NCI-H2107 (cell line): ENCODE measurements around the gene APBB1IP.
"Not testable (repeated sequence)": the region's sequence is repeated elsewhere in the genome, so short reads cannot be mapped to it uniquely, and the experiment has no call there.

ENCODE experiments used
- DNase-seq: peaks from one replicate; lab custom pipeline; 2025; lab: John Stamatoyannopoulos, UW

Gene APBB1IP

DNA sequence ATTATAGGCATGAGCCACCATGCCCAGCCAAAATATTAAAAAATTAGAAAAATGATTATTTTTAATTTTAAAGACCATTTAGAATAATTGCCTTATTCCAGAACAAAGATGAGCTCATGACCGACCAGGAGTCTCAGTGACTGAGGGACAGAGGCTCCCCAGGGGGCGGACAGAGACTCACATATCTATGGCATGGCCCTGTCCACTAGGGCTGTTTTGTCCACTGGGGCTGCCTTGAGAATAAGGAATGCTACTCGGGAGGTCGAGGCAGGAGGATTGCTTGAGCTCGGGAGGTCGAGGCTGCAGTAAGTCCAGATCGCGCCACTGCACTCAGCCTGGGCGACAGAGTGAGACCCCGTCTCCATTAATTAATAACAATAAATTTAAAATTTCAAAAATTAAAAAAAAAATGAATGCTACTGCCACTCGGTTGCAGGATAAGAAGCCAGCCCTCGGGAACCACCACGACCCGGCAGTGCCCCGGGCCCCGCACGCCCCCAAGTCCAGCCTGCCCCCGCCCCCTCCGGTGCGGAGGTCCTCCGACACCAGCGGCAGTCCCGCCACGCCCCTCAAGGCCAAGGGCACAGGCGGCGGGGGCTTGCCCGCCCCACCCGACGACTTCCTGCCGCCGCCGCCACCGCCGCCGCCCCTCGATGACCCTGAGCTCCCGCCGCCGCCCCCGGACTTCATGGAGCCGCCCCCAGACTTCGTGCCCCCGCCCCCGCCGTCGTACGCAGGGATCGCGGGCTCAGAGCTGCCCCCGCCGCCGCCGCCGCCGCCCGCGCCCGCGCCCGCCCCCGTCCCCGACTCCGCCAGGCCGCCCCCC lies 128.6 kb downstream of the APBB1IP start:
- no peak for DNase-seq

- no peak for DNase-seq
Measured at GRCh38 chr10:26567351-26567721, 129.2 kb downstream of the APBB1IP start.

DNA sequence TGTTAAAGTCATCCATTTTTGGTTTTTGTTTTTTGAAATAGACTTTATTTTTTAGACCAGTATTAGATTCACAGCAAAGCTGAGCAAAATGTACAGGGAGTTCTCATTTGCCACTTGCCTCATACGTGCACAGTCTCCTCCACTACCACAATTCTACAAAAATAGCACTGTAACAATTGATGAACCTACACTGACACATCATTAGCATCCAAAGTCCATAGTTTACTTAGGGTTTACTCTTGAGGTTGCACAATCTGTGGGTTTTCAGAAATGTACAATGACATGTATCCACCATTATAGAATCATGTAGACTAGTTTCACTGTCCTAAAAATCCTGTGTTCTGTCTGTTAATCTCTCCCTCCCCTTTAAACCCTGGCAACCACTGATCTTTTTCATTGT lies 133.5 kb downstream of the APBB1IP start:
- no peak for DNase-seq

DNA sequence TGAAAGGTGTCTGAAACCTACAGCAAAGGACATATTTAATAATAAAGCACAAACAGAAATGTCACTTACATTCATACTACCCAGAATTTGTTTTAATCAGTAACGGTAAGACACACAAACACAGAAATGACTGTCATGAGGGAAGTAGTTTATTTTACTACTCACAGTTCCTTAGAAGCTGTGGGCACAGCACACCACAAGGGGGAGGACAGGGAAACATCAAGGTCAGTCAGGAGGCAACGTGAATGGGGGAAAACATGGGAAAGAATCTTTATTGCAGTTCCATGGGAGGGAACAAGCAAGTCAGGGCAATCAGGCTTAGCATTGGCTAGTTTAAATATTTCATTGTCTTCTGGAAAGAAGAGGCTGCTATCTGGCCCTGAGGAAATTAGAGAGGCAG lies 135.5 kb downstream of the APBB1IP start:
- no peak for DNase-seq

GRCh38 chr10:26574783-26575182 lies 136.6 kb downstream of the APBB1IP start:
- DNase-seq: no peak

GRCh38 chr10:26578371-26578770 lies 140.2 kb downstream of the APBB1IP start:
- not testable (repeated sequence) for DNase-seq

- DNase-seq: no peak
Measured at GRCh38 chr10:26579256-26580063, 141.3 kb downstream of the APBB1IP start.

- DNase-seq: no peak
Measured at GRCh38 chr10:26586211-26586610, 148.1 kb downstream of the APBB1IP start.

DNA sequence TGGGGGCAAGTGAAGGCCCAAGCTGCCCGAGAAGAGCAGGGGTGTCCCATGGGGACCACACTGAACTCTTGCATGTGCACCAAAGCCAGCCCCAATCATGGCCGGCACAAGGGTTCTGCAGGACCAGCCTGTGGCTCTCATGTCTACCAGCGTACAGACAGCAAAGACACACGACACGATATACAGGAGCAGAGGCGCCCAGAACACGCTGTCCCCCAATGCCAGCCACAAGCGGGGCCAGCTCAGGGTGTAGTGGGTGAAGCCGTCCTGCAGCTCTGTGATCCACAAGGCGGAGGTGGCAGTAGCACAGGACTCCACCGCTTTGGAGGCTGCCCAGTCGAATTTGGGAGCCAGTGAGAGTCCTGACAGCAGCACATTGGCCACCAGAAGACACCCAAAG lies 150.5 kb downstream of the APBB1IP start:
- DNase-seq: no peak

DNA sequence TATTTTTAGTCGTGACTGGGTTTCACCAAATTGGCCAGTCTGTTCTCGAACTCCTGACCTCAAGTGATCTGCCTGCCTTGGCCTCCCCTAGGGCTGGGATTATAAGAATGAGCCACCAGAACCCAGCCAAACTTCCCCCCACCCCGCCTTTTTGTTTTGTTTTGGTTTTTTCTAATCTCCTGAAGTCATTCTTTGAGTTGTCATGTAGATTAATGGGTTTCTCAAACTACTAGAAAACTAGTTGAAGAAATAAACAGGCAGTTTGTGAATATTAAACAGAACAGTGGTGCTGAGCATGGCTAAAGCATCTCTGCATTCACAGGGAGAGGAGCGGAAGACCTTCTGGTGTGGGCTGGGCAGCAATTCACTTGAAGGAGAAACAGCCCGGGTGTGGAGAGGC lies 151.7 kb downstream of the APBB1IP start:
- not testable (repeated sequence) for DNase-seq

DNA sequence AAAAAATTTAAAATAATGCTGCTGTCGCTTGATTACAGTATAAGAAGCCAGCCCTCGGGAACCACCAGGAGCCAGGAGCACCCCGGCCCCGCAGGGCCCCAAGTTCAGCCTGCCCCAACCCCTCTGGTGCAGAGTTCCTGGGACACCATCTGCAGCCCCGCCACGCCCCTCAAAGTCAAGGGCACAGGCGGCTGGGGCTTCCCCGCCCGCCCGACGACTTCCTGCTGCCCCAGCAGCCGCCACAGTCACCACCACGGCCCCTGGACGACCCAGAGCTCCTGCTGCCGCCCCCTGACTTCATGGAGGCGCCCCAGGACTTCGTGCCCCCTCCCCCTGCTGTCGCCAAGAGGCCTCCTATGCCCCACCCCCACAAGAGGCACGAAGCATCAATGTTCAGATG lies 155.8 kb downstream of the APBB1IP start:
- DNase-seq: no peak

DNA sequence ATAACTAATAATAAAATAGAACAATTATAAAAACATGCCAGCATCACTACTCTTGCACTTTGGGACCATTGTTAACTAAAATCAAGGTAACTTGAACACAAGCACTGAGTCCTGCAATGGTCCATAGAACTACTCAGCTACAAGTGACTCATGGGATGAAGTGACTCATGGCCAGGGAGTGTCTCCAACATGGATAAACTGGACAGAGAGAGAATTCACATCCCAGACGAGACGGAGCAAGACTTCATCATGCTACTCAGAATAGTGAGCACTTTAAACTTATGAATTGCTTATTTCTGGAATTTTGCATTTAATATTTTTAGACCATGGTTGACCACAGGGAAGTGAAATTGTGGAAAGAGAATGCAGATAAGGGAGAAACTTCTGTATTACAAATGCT lies 165.1 kb downstream of the APBB1IP start:
- DNase-seq: not testable (repeated sequence)

- not testable (repeated sequence) for DNase-seq
Measured at GRCh38 chr10:26604320-26605093, 166.4 kb downstream of the APBB1IP start.

DNA sequence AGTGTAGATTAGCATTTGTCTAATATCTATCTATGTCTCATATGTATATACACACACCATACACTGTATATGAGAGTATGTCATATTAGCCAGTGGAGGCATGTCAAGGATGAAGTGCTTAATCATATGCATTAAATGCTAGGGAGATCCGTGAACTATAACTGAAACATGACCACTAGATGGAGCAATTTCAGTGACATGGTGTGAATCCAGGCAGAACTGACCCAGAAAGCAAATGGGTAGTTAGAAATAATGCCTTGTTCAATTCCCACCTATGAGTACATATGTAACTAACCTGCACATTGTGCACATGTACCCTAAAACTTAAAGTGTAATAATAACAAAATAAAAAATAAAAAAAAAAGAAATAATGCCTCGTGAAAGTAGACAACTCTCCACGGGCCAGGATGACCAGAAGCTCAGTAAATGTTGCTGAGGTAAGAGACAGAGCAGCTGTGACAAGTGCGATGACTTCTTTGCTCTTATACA lies 168.3 kb downstream of the APBB1IP start:
- DNase-seq: not testable (repeated sequence)

DNA sequence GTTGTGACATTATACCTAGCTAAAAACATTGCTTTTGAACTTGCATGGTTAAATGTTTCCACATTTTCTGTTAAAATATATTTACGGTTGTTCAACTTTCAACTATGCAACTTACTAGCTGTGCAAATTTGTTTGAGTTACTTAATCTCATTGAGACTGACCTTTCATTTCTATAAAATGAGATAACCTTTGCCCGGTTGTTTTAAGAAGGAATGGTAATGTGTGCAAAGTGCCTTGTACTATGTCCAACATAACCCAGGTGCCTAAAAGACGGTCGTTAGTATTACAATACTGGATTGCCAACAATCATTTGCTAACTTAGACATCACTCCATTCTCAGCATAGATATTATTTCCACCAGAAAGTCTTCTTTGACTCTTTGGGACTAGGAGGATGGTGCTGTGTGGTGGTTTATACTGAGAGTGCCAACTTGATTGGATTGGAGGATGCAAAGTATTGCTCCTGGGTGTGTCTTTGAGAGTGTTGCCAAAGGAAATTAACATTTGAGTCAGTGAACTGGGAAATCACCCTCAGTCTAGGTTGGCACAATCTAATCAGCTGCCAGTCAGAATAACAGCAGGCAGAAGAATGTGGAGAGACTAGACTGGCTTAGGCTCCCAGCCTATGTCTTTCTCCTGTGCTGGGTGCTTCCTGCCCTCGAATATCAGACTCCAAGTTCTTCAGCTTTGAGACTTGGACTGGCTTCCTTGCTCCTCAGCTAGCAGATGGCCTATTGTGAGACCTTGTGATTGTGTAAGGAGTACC lies 174.2 kb downstream of the APBB1IP start:
- DNase-seq: no peak
